Stomach (tissue), 9 donors: ENCODE measurements around the gene ZNF213. TPM values are rescaled to one million over a fixed set of nuclear protein-coding genes. Genes with fewer than 3 reads are reported as not detected.

ENCODE experiments used
- DNase-seq, 2 donors: peaks; one replicate each; pipeline versions ENCODE4 v3.0.0 to v3.0.0-alpha.2; 2013 to 2019
- H3K27ac ChIP-seq, 5 donors: fragments of 200-600 bp in 4 of 5; sonication (generic) in 4 of 5; one replicate each; pipeline ENCODE4 v1.5.1; 2013 to 2019; ENCODE audit warnings: mild to moderate bottlenecking in 1 of 5, moderate library complexity in 1 of 5
- H3K27me3 ChIP-seq, 3 donors: fragments of 200-600 bp; sonication (generic); one replicate each; pipeline ENCODE4 v1.5.1; 2017 to 2019; ENCODE audit warnings: mixed run types in 1 of 3
- H3K36me3 ChIP-seq, 4 donors: fragments of 200-600 bp; sonication (generic); 1 replicate in 3 of 4; 2 replicates in 1 of 4; pipeline ENCODE4 v1.5.1; 2016 to 2019
- H3K4me1 ChIP-seq, 4 donors: fragments of 200-600 bp; sonication (generic); one replicate each; pipeline ENCODE4 v1.5.1; 2016 to 2019
- H3K4me3 ChIP-seq, 4 donors: fragments of 200-600 bp; sonication (generic) in 3 of 4; one replicate each; pipeline ENCODE4 v1.5.1; 2016 to 2019; ENCODE audit warnings: mild to moderate bottlenecking in 1 of 4
- H3K9me3 ChIP-seq, 4 donors: fragments of 200-600 bp; sonication (generic); one replicate each; pipeline ENCODE4 v1.5.1; 2016 to 2019
- CTCF ChIP-seq, 7 experiments: fragments of 450-650 bp in 4 of 7; fragments of 200-600 bp in 3 of 7; sonication (generic) in 3 of 7; IDR thresholded peaks; one replicate each; pipeline ENCODE4 v1.5.1; 2016 to 2019; ENCODE audit warnings: antibody characterized with exemption in 7 of 7, control low read depth in 2 of 7, mild to moderate bottlenecking in 1 of 7
- EP300 ChIP-seq: sonication (generic); formaldehyde crosslinking; IDR thresholded peaks from one replicate; pipeline ENCODE4 v1.6.1; 2017; ENCODE audit warnings: antibody characterized with exemption
- POLR2A ChIP-seq, 4 donors: fragments of 450-650 bp; IDR thresholded peaks; one replicate each; pipeline ENCODE4 v1.6.1; 2016; ENCODE audit warnings: antibody characterized with exemption in 4 of 4, control low read depth in 2 of 4, mild to moderate bottlenecking in 1 of 4, moderate library complexity in 1 of 4
- POLR2AphosphoS5 ChIP-seq, 3 donors: sonication (generic); formaldehyde crosslinking; IDR thresholded peaks; one replicate each; pipeline ENCODE4 v1.6.1; 2016; ENCODE audit warnings: antibody characterized with exemption in 3 of 3
- WGBS, 5 donors: extraction: QIAGEN DNeasy Blood & Tissue Kit in 3 of 5; methylation state at CpG; one replicate each; pipeline versions ENCODE4 v1.1.5 to v1.1.7; 2013 to 2018; 5-methylcytosine and 5-hydroxymethylcytosine counted together
- intact Hi-C: fragments of 100-400 bp; cut with DNase I; formaldehyde crosslinking; loops from one replicate; pipeline ENCODE4 v1.15.1; 2023; ENCODE audit warnings: low total_unique reads
- polyA plus RNA-seq, 3 donors: library from polyadenylated mRNA; stranded (reverse); fragments of 200-250 nt; gene quantifications; one replicate each; pipeline ENCODE4 v1.2.3, GENCODE V29; 2013
- total RNA-seq, 5 donors: library from RNA; depleted of rRNA; stranded (reverse); fragments of >200 nt; gene quantifications; one replicate each; pipeline versions ENCODE4 v1.1.0 to v1.2.3, GENCODE V29; 2014 to 2016
- donor health status: healthy with polysubstance abuse.
- donor health status: Bipolar disorder and iron deficiency.
- donor health status: healthy.

ZNF213 gene
- total and polyA plus RNA-seq, 8 donors = 1.3 to 87.8 (median 6.5) TPM

- Histone ChIP-seq H3K27me3 (no peaks in the 10 kb centered on the region), H3K36me3 (peaks cover 15 to 56% (median 55%) of the 10 kb centered on the region in 4 donors), H3K4me1 (peaks cover 15 to 42% (median 33%) of the 10 kb centered on the region in 4 donors), H3K27ac (no peak overlapping the region), H3K9me3 (no peaks in the 10 kb centered on the region), H3K4me3 (no peak overlapping the region)
- no peak for TF ChIP-seq EP300
- no peak for TF ChIP-seq CTCF (IDR thresholded peaks at IDR 0.05)
- no peak for TF ChIP-seq POLR2A (IDR thresholded peaks at IDR 0.05)
- no peak for TF ChIP-seq POLR2AphosphoS5 (IDR thresholded peaks at IDR 0.05)
- DNase-seq = no peak
- intact Hi-C loops = no loop called here
- 92 to 95% (median 95%) methylated on average over 12 of the region's 12 CpGs for WGBS, 5 donors
These were observed 19.8 kb upstream of the ZNF213 start for GRCh38 chr16:3115003-3115402.

GRCh38 chr16:3115561-3115960 lies 19.3 kb upstream of the ZNF213 start:
- no peak overlapping the region for H3K27ac ChIP-seq
- WGBS, 5 donors = 69 to 84% (median 79%) methylated on average over 6 to 14 of the region's 14 CpGs
- intact Hi-C loops = no loop called here
- no peak overlapping the region for H3K4me3 ChIP-seq
- no peaks in the 10 kb centered on the region for H3K27me3 ChIP-seq
- H3K4me1 ChIP-seq = peaks cover 15 to 42% (median 33%) of the 10 kb centered on the region in 4 donors
- TF ChIP-seq EP300 (no peak), POLR2A (IDR thresholded peaks at IDR 0.05) (no peak), POLR2AphosphoS5 (IDR thresholded peaks at IDR 0.05) (no peak), CTCF (IDR thresholded peaks at IDR 0.05) (no peak)
- no peaks in the 10 kb centered on the region for H3K9me3 ChIP-seq
- peaks cover 21 to 62% (median 60%) of the 10 kb centered on the region in 4 donors for H3K36me3 ChIP-seq
- no peak for DNase-seq

DNA sequence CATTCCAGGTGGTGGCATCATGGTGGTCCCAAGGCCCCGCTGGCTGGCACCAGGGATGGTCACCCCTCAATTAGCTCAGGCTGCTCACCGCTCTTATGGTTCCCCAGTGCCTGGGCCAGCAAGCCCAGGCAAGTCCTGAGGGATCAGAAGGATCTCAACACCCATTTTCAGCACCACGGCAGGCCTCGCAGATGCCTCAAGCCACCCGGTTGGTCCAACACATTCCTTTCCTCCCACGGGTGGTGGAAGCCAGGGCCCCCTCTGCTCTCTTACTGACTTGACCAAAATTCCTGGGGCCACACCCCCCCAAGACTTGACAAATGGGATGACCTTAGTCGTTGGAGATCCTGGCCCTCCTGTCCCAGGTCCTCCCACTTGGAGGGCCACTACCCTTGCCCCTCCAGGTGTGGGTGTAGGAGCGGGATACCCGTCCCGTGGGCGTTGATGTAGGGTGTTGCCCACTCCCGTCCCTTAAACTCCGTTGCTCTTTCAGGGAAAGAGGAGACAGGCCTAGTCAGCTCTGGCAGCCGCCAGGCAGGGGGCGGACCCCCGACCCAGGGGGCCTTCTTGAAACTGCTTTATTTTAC lies 16.5 kb upstream of the ZNF213 start:
- H3K9me3 ChIP-seq = no peaks in the 10 kb centered on the region
- no peaks in the 10 kb centered on the region for H3K27me3 ChIP-seq
- WGBS, 5 donors = 86 to 94% (median 92%) methylated on average over 16 of the region's 16 CpGs
- no peak overlapping the region for H3K4me3 ChIP-seq
- H3K4me1 ChIP-seq = peaks cover 13 to 24% (median 17%) of the 10 kb centered on the region in 4 donors
- intact Hi-C loops = no loop called here
- peaks cover 26 to 67% (median 65%) of the 10 kb centered on the region in 4 donors for H3K36me3 ChIP-seq
- H3K27ac ChIP-seq = no peak overlapping the region
- DNase-seq = no peak
- TF ChIP-seq CTCF (IDR thresholded peaks at IDR 0.05) = no peak
- no peak for TF ChIP-seq POLR2AphosphoS5 (IDR thresholded peaks at IDR 0.05)

DNA sequence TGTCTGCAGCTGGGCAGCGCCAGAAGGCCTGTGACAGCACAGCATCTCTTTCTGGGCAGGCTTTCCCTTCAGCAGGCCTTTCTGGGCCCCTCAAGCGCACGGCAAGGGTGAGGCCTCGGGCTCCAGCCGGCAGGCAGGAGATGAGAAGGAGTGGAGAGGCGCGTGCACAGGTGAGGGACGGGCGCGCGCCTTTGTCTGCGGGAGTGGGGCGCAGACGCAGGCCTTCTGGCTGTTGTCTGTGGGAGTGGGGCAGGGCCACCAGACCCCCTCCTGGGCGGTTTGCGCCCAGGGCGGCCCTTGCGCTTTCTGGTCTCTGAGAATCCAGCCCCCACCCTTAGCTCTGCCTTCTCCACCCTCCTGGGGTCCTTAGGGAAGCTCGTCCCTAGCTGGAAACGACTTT lies 16.0 kb upstream of the ZNF213 start:
- TF ChIP-seq POLR2A (IDR thresholded peaks at IDR 0.05) (no peak), POLR2AphosphoS5 (IDR thresholded peaks at IDR 0.05) (no peak)
- 90 to 96% (median 94%) methylated on average over 18 to 20 of the region's 20 CpGs for WGBS, 5 donors
- intact Hi-C loops = no loop called here
- no peaks in the 10 kb centered on the region for H3K27me3 ChIP-seq
- H3K4me1 ChIP-seq = peaks cover 13 to 23% (median 17%) of the 10 kb centered on the region in 4 donors
- no peak for DNase-seq
- peaks cover 26 to 67% (median 65%) of the 10 kb centered on the region in 4 donors for H3K36me3 ChIP-seq
- H3K9me3 ChIP-seq = no peaks in the 10 kb centered on the region
- H3K27ac ChIP-seq = no peak overlapping the region
- no peak overlapping the region for H3K4me3 ChIP-seq

DNA sequence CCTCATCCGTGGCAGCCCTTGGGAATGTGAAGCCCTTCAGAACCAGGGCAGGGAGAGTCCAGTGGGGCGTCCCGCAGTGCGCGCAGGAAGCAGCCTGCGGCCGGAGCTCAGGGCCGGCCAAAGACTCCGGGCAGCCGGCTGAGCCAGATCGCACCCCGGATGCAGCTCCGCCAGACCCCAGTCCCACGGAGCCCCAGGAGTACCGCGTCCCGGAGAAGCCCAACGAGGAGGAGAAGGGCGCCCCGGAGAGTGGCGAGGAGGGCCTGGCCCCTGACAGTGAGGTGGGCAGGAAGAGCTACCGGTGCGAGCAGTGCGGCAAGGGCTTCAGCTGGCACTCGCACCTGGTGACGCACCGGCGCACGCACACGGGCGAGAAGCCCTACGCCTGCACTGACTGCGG lies 15.5 kb upstream of the ZNF213 start:
- Histone ChIP-seq H3K4me1 (peaks cover 9 to 21% (median 15%) of the 10 kb centered on the region in 4 donors), H3K4me3 (no peak overlapping the region), H3K9me3 (no peaks in the 10 kb centered on the region), H3K27ac (no peak overlapping the region), H3K36me3 (peaks cover 26 to 67% (median 64%) of the 10 kb centered on the region in 4 donors), H3K27me3 (no peaks in the 10 kb centered on the region)
- intact Hi-C loops = no loop called here
- no peak for DNase-seq
- no peak for TF ChIP-seq POLR2AphosphoS5 (IDR thresholded peaks at IDR 0.05)
- no peak for TF ChIP-seq POLR2A (IDR thresholded peaks at IDR 0.05)
- no peak for TF ChIP-seq EP300
- no peak for TF ChIP-seq CTCF (IDR thresholded peaks at IDR 0.05)
- 90 to 99% (median 96%) methylated on average over 16 to 33 of the region's 33 CpGs for WGBS, 5 donors
